Esophagus muscularis mucosa (tissue), 4 donors: Measurements from ENCODE around the gene LRRC63.

Experiments used
- CTCF ChIP-seq, 3 experiments: fragments of 200-600 bp in 2 of 3; fragments of 450-650 bp in 1 of 3; sonication (generic) in 2 of 3; IDR thresholded peaks; one replicate each; pipeline ENCODE4 v1.5.1; 2017 to 2019; ENCODE audit warnings: antibody characterized with exemption in 3 of 3, mild to moderate bottlenecking in 2 of 3, moderate library complexity in 1 of 3
- EP300 ChIP-seq: sonication (generic); formaldehyde crosslinking; IDR thresholded peaks from one replicate; pipeline ENCODE4 v1.6.1; 2017; ENCODE audit warnings: antibody characterized with exemption
- POLR2A ChIP-seq: fragments of 450-650 bp; IDR thresholded peaks from one replicate; pipeline ENCODE4 v1.6.1; 2017; ENCODE audit warnings: antibody characterized with exemption, moderate library complexity, mild to moderate bottlenecking, low read depth

GRCh38 chr13:46267166-46267565, 55.4 kb downstream of the LRRC63 start:
- TF ChIP-seq CTCF (IDR thresholded peaks at IDR 0.05) (no peak), POLR2A (no peak), EP300 (no peak)
